HG03097 (cell line): ENCODE measurements around the gene TCF7L2.

Source experiments
- ATAC-seq: cut with Tn5 transposase; IDR thresholded peaks from one replicate; pipeline ENCODE4 v1.9.1; 2021; ENCODE audit not compliant: unreplicated experiment, low FRiP score

TCF7L2 gene

DNA sequence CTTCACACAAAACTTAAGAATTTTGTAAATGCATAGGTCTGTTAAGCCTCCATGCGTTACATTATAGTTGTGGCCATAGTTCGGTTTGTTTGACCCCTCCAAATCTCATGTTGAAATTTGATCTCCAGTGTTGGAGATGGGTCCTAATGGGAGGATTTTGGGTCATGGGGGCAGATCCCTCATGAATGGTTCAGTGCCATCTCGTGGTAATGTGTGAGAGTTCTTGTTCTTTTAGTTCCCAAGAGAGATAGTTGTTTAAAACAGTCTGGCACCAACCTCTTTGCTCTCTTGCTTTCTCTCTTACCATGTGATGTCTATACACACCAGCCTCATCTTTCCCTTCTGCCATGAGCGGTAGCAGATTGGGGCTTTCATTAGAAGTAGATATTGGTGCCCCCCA is 264.3 kb downstream of the TCF7L2 start:
- ATAC-seq, result no peak

DNA sequence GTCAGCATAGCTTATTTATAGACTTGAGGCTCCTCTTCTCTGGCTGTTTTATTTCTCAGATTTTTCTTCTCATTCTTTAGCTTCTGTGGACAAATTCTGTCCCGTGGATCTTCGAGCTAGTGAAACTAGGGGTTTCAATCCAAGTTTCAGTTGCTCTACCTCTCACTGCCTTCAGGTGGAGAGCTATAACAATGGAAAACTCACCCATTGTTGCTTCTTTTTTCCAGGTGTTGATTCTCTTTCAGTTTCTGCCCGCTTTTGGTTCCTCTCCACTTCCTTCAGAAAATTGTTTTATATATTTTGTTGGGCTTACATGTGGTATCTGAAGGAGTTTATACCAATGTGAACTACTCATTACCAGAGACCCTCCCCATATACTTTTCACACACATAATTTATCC is 266.1 kb downstream of the TCF7L2 start:
- ATAC-seq, result no peak
